ENCODE measurements around the gene TRMT1L. TPM values are rescaled to one million over a fixed set of nuclear protein-coding genes. Genes with fewer than 3 reads are reported as not detected.

Gene TRMT1L
- total RNA-seq, 1 experiment from 2014 or later = 28.3 TPM

DNA sequence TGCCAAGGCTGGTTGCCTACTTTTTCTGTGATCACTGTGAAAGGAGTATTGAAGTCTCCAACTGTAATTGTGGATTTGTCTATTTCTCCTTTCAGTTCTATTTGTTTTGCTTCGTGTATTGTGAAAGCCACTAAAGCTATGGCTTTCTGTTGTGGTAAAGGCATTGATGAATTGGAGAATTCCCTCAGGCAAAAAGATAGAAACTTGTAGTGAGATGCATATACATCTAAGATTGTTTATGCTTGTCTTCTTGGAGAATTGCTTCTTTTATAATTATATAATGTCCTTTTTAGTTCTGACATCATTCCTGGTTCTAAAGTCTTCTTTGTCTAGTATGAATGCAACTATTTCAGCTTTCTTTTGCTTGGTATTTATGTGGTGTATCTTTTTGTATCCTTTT lies 37.0 kb upstream of the TRMT1L start:
- no peaks in the 10 kb centered on the region for H3K4me1 ChIP-seq (ENCODE audit: control insufficient read depth in 1 of 2, insufficient read depth in 2 of 2, low read length in 2 of 2)
- intact Hi-C loops (cut with micrococcal nuclease) = no loop called here
- CTCF ChIA-PET = no interaction called here
- H3K36me3 ChIP-seq (ENCODE audit: control insufficient read depth in 1 of 2, insufficient read depth in 2 of 2, low read length in 2 of 2) = no peaks in the 10 kb centered on the region
- H3K9ac ChIP-seq (ENCODE audit: low read length) = no peak overlapping the region
- no TSS peak for BruUV-seq (replicated peaks)
- no peak for TF ChIP-seq FOSL1 (IDR thresholded peaks at IDR 0.05; ENCODE audit: low read depth)
- TF ChIP-seq RAD21 (IDR thresholded peaks at IDR 0.05; ENCODE audit: low read depth) = no peak
- no peak for TF ChIP-seq SIN3A (IDR thresholded peaks at IDR 0.05; ENCODE audit: low read depth)
- no peak for TF ChIP-seq EZH2phosphoT487 (IDR thresholded peaks at IDR 0.05; ENCODE audit: borderline replicate concordance)
- TF ChIP-seq ELF1 (IDR thresholded peaks at IDR 0.05; ENCODE audit: borderline replicate concordance, low read depth) = no peak
- no peak for TF ChIP-seq CEBPB (IDR thresholded peaks at IDR 0.05; ENCODE audit: low read depth)
- TF ChIP-seq, protein P1, sequence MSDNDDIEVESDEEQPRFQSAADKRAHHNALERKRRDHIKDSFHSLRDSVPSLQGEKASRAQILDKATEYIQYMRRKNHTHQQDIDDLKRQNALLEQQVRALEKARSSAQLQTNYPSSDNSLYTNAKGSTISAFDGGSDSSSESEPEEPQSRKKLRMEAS (IDR thresholded peaks at IDR 0.05) = no peak
- no peak for TF ChIP-seq SP1 (IDR thresholded peaks at IDR 0.05; ENCODE audit: low read depth)
- no peak for TF ChIP-seq POLR2AphosphoS5 (IDR thresholded peaks at IDR 0.05; ENCODE audit: low read depth, low read length)
- no peak for TF ChIP-seq SRF (IDR thresholded peaks at IDR 0.05; ENCODE audit: low read depth)
- TF ChIP-seq ZFX (IDR thresholded peaks at IDR 0.05) = no peak
- TF ChIP-seq JUND (IDR thresholded peaks at IDR 0.05) = no peak
- TF ChIP-seq, protein P2, sequence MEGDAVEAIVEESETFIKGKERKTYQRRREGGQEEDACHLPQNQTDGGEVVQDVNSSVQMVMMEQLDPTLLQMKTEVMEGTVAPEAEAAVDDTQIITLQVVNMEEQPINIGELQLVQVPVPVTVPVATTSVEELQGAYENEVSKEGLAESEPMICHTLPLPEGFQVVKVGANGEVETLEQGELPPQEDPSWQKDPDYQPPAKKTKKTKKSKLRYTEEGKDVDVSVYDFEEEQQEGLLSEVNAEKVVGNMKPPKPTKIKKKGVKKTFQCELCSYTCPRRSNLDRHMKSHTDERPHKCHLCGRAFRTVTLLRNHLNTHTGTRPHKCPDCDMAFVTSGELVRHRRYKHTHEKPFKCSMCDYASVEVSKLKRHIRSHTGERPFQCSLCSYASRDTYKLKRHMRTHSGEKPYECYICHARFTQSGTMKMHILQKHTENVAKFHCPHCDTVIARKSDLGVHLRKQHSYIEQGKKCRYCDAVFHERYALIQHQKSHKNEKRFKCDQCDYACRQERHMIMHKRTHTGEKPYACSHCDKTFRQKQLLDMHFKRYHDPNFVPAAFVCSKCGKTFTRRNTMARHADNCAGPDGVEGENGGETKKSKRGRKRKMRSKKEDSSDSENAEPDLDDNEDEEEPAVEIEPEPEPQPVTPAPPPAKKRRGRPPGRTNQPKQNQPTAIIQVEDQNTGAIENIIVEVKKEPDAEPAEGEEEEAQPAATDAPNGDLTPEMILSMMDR (IDR thresholded peaks at IDR 0.05 in 2 of 3, conservative IDR thresholded peaks at IDR 0.05 in 1 of 3; ENCODE audit: borderline replicate concordance in 1 of 3, insufficient read depth in 1 of 3, low read depth in 2 of 3, low read length in 2 of 3) = no peak
- TF ChIP-seq, protein P3, sequence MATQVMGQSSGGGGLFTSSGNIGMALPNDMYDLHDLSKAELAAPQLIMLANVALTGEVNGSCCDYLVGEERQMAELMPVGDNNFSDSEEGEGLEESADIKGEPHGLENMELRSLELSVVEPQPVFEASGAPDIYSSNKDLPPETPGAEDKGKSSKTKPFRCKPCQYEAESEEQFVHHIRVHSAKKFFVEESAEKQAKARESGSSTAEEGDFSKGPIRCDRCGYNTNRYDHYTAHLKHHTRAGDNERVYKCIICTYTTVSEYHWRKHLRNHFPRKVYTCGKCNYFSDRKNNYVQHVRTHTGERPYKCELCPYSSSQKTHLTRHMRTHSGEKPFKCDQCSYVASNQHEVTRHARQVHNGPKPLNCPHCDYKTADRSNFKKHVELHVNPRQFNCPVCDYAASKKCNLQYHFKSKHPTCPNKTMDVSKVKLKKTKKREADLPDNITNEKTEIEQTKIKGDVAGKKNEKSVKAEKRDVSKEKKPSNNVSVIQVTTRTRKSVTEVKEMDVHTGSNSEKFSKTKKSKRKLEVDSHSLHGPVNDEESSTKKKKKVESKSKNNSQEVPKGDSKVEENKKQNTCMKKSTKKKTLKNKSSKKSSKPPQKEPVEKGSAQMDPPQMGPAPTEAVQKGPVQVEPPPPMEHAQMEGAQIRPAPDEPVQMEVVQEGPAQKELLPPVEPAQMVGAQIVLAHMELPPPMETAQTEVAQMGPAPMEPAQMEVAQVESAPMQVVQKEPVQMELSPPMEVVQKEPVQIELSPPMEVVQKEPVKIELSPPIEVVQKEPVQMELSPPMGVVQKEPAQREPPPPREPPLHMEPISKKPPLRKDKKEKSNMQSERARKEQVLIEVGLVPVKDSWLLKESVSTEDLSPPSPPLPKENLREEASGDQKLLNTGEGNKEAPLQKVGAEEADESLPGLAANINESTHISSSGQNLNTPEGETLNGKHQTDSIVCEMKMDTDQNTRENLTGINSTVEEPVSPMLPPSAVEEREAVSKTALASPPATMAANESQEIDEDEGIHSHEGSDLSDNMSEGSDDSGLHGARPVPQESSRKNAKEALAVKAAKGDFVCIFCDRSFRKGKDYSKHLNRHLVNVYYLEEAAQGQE (IDR thresholded peaks at IDR 0.05; ENCODE audit: low read depth) = no peak
- no peak for TF ChIP-seq CBX3 (IDR thresholded peaks at IDR 0.05; ENCODE audit: low read depth)
- DNase-seq (ENCODE audit: low read depth, low spot score) (no peak), ATAC-seq (no peak)
- H3K27ac ChIP-seq (ENCODE audit: low read depth, low read length) = no peak overlapping the region
- no peak overlapping the region for H2AFZ ChIP-seq (ENCODE audit: low read depth, low read length, poor library complexity, severe bottlenecking)
- no peaks in the 10 kb centered on the region for H3K27me3 ChIP-seq (ENCODE audit: insufficient read depth, low read length)
- no peak overlapping the region for H3K4me3 ChIP-seq (replicated peaks in 1 of 2; ENCODE audit: low read depth in 1 of 2, low read length in 2 of 2)
- POLR2A ChIA-PET = no interaction called here
- H3K4me2 ChIP-seq (ENCODE audit: low read length) = no peak overlapping the region
- no peaks in the 10 kb centered on the region for H3K9me2 ChIP-seq (ENCODE audit: insufficient read depth)
- no peaks in the 10 kb centered on the region for H3K9me3 ChIP-seq (ENCODE audit: control insufficient read depth in 1 of 2, insufficient read depth in 1 of 2, low read depth in 1 of 2, low read length in 2 of 2)
- H3K79me2 ChIP-seq (ENCODE audit: insufficient read depth, low read length) = no peaks in the 10 kb centered on the region
- H4K20me1 ChIP-seq (ENCODE audit: insufficient read depth) = no peaks in the 10 kb centered on the region
- RAD21 ChIA-PET (ENCODE audit: low non-redundant PET in 1 of 2, low total read pairs in 2 of 2, uncharacterized antibody in 2 of 2, unreplicated experiment in 2 of 2) = no interaction called here

All from HCT116 (cell line).